ENCODE results near the gene FOXB2. TPM values are rescaled to one million over a fixed set of nuclear protein-coding genes. Genes with fewer than 3 reads are reported as not detected.

FOXB2 gene
- total RNA-seq, 4 donors from 2014 or later = not detected

DNA sequence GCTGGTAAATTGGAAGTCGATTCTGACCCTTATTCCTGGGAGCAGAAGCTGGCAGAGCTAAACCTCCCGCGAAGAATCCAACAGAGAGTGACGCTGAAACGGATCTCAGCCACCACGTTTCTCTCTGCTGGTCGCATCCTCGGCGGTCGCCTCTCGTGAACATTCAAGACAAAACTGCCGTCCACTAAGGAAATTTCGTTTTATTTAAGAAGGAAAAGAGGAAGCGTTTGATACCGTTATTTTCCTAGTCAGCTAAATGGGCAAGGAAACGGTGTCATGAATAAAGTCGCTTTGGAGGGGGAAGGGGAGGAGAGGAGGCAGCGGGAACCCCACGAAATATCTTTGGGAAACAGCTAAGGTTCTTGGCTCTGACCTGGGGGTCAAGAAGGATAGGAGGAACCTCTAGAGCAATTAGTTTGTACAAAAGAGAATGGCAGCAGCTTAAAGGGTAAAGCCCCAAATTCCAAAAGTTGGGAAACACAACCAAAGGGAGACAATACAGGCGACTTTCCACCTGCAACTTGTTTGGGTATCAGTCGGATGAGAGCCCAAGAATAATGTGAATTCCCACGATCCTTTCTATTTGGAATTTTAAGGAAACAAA lies 1.9 kb downstream of the FOXB2 start:
- intact Hi-C loops (cut with DNase I; ENCODE audit: low total_unique reads) = loop anchor here (5.0 kb wide), 1 partner anchor 1444 kb away; no protein-coding TSS in a partner anchor
- 9% methylated on average over 22 of the region's 22 CpGs for WGBS, 2 donors
- no peak overlapping the region for H3K4me3 ChIP-seq (ENCODE audit: low read depth, poor library complexity, severe bottlenecking)
- no peak for DNase-seq (ENCODE audit: low spot score in 2 of 2)
- TF ChIP-seq, protein P1, sequence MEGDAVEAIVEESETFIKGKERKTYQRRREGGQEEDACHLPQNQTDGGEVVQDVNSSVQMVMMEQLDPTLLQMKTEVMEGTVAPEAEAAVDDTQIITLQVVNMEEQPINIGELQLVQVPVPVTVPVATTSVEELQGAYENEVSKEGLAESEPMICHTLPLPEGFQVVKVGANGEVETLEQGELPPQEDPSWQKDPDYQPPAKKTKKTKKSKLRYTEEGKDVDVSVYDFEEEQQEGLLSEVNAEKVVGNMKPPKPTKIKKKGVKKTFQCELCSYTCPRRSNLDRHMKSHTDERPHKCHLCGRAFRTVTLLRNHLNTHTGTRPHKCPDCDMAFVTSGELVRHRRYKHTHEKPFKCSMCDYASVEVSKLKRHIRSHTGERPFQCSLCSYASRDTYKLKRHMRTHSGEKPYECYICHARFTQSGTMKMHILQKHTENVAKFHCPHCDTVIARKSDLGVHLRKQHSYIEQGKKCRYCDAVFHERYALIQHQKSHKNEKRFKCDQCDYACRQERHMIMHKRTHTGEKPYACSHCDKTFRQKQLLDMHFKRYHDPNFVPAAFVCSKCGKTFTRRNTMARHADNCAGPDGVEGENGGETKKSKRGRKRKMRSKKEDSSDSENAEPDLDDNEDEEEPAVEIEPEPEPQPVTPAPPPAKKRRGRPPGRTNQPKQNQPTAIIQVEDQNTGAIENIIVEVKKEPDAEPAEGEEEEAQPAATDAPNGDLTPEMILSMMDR (IDR thresholded peaks at IDR 0.05) = no peak

GRCh38 chr9:77021922-77022782 lies 2.7 kb downstream of the FOXB2 start:
- DNase-seq (ENCODE audit: low spot score in 2 of 2) = no peak
- no peak overlapping the region for H3K4me3 ChIP-seq (ENCODE audit: low read depth, poor library complexity, severe bottlenecking)
- WGBS, 2 donors = 16 to 17% methylated on average over 37 of the region's 37 CpGs
- intact Hi-C loops (cut with DNase I; ENCODE audit: low total_unique reads) = loop anchor here (5.0 kb wide), 1 partner anchor 1445 kb away; no protein-coding TSS in a partner anchor
- TF ChIP-seq, protein P1 (IDR thresholded peaks at IDR 0.05) = no peak
- no peak for TF ChIP-seq POLR2A (IDR thresholded peaks at IDR 0.05)

GRCh38 chr9:77022783-77023440 lies 3.5 kb downstream of the FOXB2 start:
- TF ChIP-seq, protein P1 (IDR thresholded peaks at IDR 0.05) = no peak
- 26 to 29% methylated on average over 41 to 43 of the region's 43 CpGs for WGBS, 2 donors
- H3K4me3 ChIP-seq (ENCODE audit: low read depth, poor library complexity, severe bottlenecking) = no peak overlapping the region
- no peak for DNase-seq (ENCODE audit: low spot score in 2 of 2)
- intact Hi-C loops (cut with DNase I; ENCODE audit: low total_unique reads) = loop anchor here (5.0 kb wide), 1 partner anchor 1446 kb away; no protein-coding TSS in a partner anchor

DNA sequence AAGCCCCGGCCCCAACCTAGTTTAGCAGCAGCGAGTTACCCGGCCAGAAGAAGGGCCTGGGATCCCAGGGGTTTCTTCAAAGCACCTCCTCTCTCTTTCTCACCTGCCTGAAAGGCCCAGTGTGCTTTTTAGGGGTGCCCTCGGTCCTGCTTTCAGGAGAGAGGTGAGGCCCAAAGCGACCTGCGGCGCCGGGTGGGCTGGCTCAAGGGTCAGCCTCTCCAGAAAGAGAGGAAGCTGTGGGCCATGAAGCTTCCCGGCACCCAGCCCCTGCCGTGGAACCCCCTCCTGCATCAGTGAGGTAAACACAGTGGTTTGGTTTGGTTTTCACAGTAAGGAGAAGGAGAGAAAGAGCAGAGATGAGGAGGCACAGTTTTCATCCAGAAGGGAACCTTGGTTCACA lies 4.3 kb downstream of the FOXB2 start:
- intact Hi-C loops (cut with DNase I; ENCODE audit: low total_unique reads) = loop anchor here (5.0 kb wide), 1 partner anchor 1446 kb away; no protein-coding TSS in a partner anchor
- no peak overlapping the region for H3K4me3 ChIP-seq (ENCODE audit: low read depth, poor library complexity, severe bottlenecking)
- TF ChIP-seq, protein P1 (IDR thresholded peaks at IDR 0.05) = no peak
- no peak for TF ChIP-seq POLR2A (IDR thresholded peaks at IDR 0.05)
- DNase-seq (ENCODE audit: low spot score in 2 of 2) = no peak
- WGBS, 2 donors = 74 to 77% methylated on average over 10 of the region's 10 CpGs

- intact Hi-C loops (cut with DNase I; ENCODE audit: low total_unique reads) = loop anchor here (5.0 kb wide), 1 partner anchor 1448 kb away; no protein-coding TSS in a partner anchor
- TF ChIP-seq POLR2A (IDR thresholded peaks at IDR 0.05) = no peak
- TF ChIP-seq, protein P1 (IDR thresholded peaks at IDR 0.05) = no peak
- no peak for DNase-seq (ENCODE audit: low spot score in 2 of 2)
- WGBS, 2 donors = 54 to 67% methylated on average over 3 of the region's 3 CpGs
- H3K4me3 ChIP-seq (ENCODE audit: low read depth, poor library complexity, severe bottlenecking) = no peak overlapping the region
Measured at GRCh38 chr9:77024776-77025545, 5.5 kb downstream of the FOXB2 start.
